Motor neuron (in vitro differentiated cells): ENCODE data around the gene GPHN. TPM values are rescaled to one million over a fixed set of nuclear protein-coding genes. Genes with fewer than 3 reads are reported as not detected.
"Not testable (repeated sequence)": the region's sequence is repeated elsewhere in the genome, so short reads cannot be mapped to it uniquely, and the experiment has no call there.

ENCODE experiments used
- ATAC-seq, 8 experiments: fragments of 200-7000 bp; cut with Tn5 transposase; replicated peaks in 6 of 8; 2 replicates each; pipeline ENCODE4 v1.8.0; 2021; ENCODE audit warnings: mild to moderate bottlenecking in 8 of 8, moderate library complexity in 8 of 8
- H3K27ac ChIP-seq, 2 donors: fragments of 250-450 bp; sonication (Bioruptor Pico); 2 replicates each; pipeline ENCODE4 v1.9.0; 2021; ENCODE audit warnings: antibody characterized with exemption in 2 of 2, mild to moderate bottlenecking in 2 of 2, moderate library complexity in 1 of 2
- H3K4me1 ChIP-seq, 2 donors: fragments of 250-450 bp; sonication (Bioruptor Pico); replicated peaks in 1 of 2; 2 replicates each; pipeline ENCODE4 v1.6.1; 2021; ENCODE audit warnings: antibody characterized with exemption in 2 of 2, mild to moderate bottlenecking in 2 of 2, moderate library complexity in 1 of 2
- H3K4me3 ChIP-seq, 5 donors: fragments of 250-450 bp; sonication (Bioruptor Pico); 2 replicates each; pipeline ENCODE4 v1.9.0; 2021; ENCODE audit warnings: antibody characterized with exemption in 5 of 5, mild to moderate bottlenecking in 5 of 5, moderate library complexity in 4 of 5
- WGBS, 10 experiments: fragments of 450-650 bp; shearing (Covaris generic); methylation state at CpG; one replicate each; pipeline ENCODE4 v1.0.0; 2022; 5-methylcytosine and 5-hydroxymethylcytosine counted together
- in situ Hi-C, 9 experiments: fragments of 400-800 bp; cut with MboI; loops; one replicate each; pipeline ENCODE4 v1.15.0; 2021; ENCODE audit warnings: low sequenced_read_pairs in 9 of 9, low pct_unique_long_range_greater_than_20kb in 2 of 9; ENCODE audit not compliant: unreplicated experiment in 9 of 9
- total RNA-seq, 8 experiments: library from RNA; unstranded; fragments of 300-600 nt; gene quantifications; 2 replicates each; pipeline versions ENCODE4 v1.2.3 to v1.2.4, GENCODE V29; 2022

Gene GPHN
- total RNA-seq, 8 experiments from 2014 or later, result 15.9 to 77.5 (median 55.0) TPM

- Histone ChIP-seq H3K4me1 (no peaks in the 10 kb centered on the region), H3K27ac (no peak overlapping the region), H3K4me3 (no peak overlapping the region)
- 94 to 100% (median 100%) methylated on average over 1 to 2 of the region's 2 CpGs; no CpG with 5 or more reads in 1 of the 10 experiments for WGBS, 10 experiments
- ATAC-seq, result no peak
- in situ Hi-C loops, result no loop called here
Measured at GRCh38 chr14:66575014-66575413, 67.1 kb downstream of the GPHN start.

GRCh38 chr14:66575939-66576338 lies 68.0 kb downstream of the GPHN start:
- H3K4me3 ChIP-seq, result no peak overlapping the region
- in situ Hi-C loops, result no loop called here
- WGBS, 10 experiments, result 100% methylated on average over 1 of the region's 1 CpG; no CpG with 5 or more reads in 9 of the 10 experiments
- H3K4me1 ChIP-seq, result no peaks in the 10 kb centered on the region
- H3K27ac ChIP-seq, result no peak overlapping the region
- ATAC-seq, result no peak

GRCh38 chr14:66587753-66588152 lies 79.8 kb downstream of the GPHN start:
- ATAC-seq, in situ Hi-C loops, H3K4me1 ChIP-seq, H3K27ac ChIP-seq, H3K4me3 ChIP-seq: not testable (repeated sequence)
- 91 to 100% (median 100%) methylated on average over 1 to 6 of the region's 6 CpGs; no CpG with 5 or more reads in 4 of the 10 experiments for WGBS, 10 experiments

- ATAC-seq, result no peak
- H3K4me3 ChIP-seq, result no peak overlapping the region
- WGBS, 10 experiments, result 90 to 100% (median 100%) methylated on average over 1 to 2 of the region's 4 CpGs; no CpG with 5 or more reads in 5 of the 10 experiments
- no peaks in the 10 kb centered on the region for H3K4me1 ChIP-seq
- in situ Hi-C loops, result no loop called here
- no peak overlapping the region for H3K27ac ChIP-seq
Measured at GRCh38 chr14:66595394-66595793, 87.4 kb downstream of the GPHN start.

- in situ Hi-C loops, result no loop called here
- H3K4me3 ChIP-seq, result no peak overlapping the region
- no peak overlapping the region for H3K27ac ChIP-seq
- no peaks in the 10 kb centered on the region for H3K4me1 ChIP-seq
- ATAC-seq, result no peak
- 75 to 100% (median 95%) methylated on average over 1 to 4 of the region's 9 CpGs; no CpG with 5 or more reads in 5 of the 10 experiments for WGBS, 10 experiments
Measured at GRCh38 chr14:66596241-66596985, 88.5 kb downstream of the GPHN start.

GRCh38 chr14:66600416-66600815 lies 92.5 kb downstream of the GPHN start:
- ATAC-seq, result peak in 2 of 8 experiments; percentile 75 to 79
- Histone ChIP-seq H3K27ac (no peak overlapping the region), H3K4me3 (no peak overlapping the region), H3K4me1 (no peaks in the 10 kb centered on the region)
- in situ Hi-C loops, result no loop called here
- WGBS, 10 experiments, result 57 to 100% (median 93%) methylated on average over 1 to 3 of the region's 3 CpGs; no CpG with 5 or more reads in 1 of the 10 experiments

GRCh38 chr14:66601932-66602578 lies 94.1 kb downstream of the GPHN start:
- in situ Hi-C loops, result no loop called here

GRCh38 chr14:66603945-66604344 lies 96.0 kb downstream of the GPHN start:
- in situ Hi-C loops, result no loop called here
- Histone ChIP-seq H3K4me3 (no peak overlapping the region), H3K4me1 (no peaks in the 10 kb centered on the region), H3K27ac (no peak overlapping the region)
- no peak for ATAC-seq

More at GRCh38 chr14:66601932-66602578, 94.1 kb downstream of the GPHN start:
- no peaks in the 10 kb centered on the region for H3K4me1 ChIP-seq
- WGBS, 10 experiments, result 56 to 100% (median 88%) methylated on average over 1 to 2 of the region's 2 CpGs
- ATAC-seq, result no peak
- no peak overlapping the region for H3K27ac ChIP-seq
- no peak overlapping the region for H3K4me3 ChIP-seq

- 30 to 100% (median 77%) methylated on average over 1 to 2 of the region's 2 CpGs; no CpG with 5 or more reads in 1 of the 10 experiments for WGBS, 10 experiments
- no peak for ATAC-seq
- Histone ChIP-seq H3K27ac (no peak overlapping the region), H3K4me1 (no peaks in the 10 kb centered on the region), H3K4me3 (no peak overlapping the region)
- in situ Hi-C loops, result no loop called here
Measured at GRCh38 chr14:66606826-66607225, 98.9 kb downstream of the GPHN start.

- no peaks in the 10 kb centered on the region for H3K4me1 ChIP-seq
- 62 to 100% (median 87%) methylated on average over 1 to 4 of the region's 4 CpGs; no CpG with 5 or more reads in 2 of the 10 experiments for WGBS, 10 experiments
- in situ Hi-C loops, result no loop called here
- no peak overlapping the region for H3K4me3 ChIP-seq
- ATAC-seq, result no peak
- no peak overlapping the region for H3K27ac ChIP-seq
Measured at GRCh38 chr14:66610154-66610563, 102.2 kb downstream of the GPHN start.

GRCh38 chr14:66613344-66613743 lies 105.4 kb downstream of the GPHN start:
- ATAC-seq, result no peak
- Histone ChIP-seq H3K4me1 (no peaks in the 10 kb centered on the region), H3K27ac (no peak overlapping the region), H3K4me3 (no peak overlapping the region)
- in situ Hi-C loops, result no loop called here
- 80 to 100% (median 100%) methylated on average over 1 to 2 of the region's 2 CpGs; no CpG with 5 or more reads in 1 of the 10 experiments for WGBS, 10 experiments

- H3K4me1 ChIP-seq, result no peaks in the 10 kb centered on the region
- WGBS, 10 experiments, result 90 to 100% (median 98%) methylated on average over 1 to 2 of the region's 2 CpGs; no CpG with 5 or more reads in 4 of the 10 experiments
- H3K4me3 ChIP-seq, result no peak overlapping the region
- in situ Hi-C loops, result no loop called here
- ATAC-seq, result no peak
- no peak overlapping the region for H3K27ac ChIP-seq
Measured at GRCh38 chr14:66619952-66620351, 112.0 kb downstream of the GPHN start.

GRCh38 chr14:66623838-66624237 lies 115.9 kb downstream of the GPHN start:
- 64 to 100% (median 90%) methylated on average over 1 to 4 of the region's 4 CpGs; no CpG with 5 or more reads in 4 of the 10 experiments for WGBS, 10 experiments
- Histone ChIP-seq H3K27ac (no peak overlapping the region), H3K4me1 (no peaks in the 10 kb centered on the region), H3K4me3 (no peak overlapping the region)
- ATAC-seq, result no peak
- in situ Hi-C loops, result no loop called here
